Frontal cortex (tissue), 1 donor: ENCODE results near the gene PASK. TPM values are rescaled to one million over a fixed set of nuclear protein-coding genes. Genes with fewer than 3 reads are reported as not detected.

ENCODE experiments used
- small RNA-seq: library from RNA; depleted of rRNA; stranded (forward); fragments of <200 nt; gene quantifications from one replicate; pipeline ENCODE3, GENCODE V24; 2014
- total RNA-seq: library from RNA; depleted of rRNA; stranded (reverse); fragments of >200 nt; gene quantifications from one replicate; pipeline ENCODE4 v1.2.3, GENCODE V29; 2014

PASK gene
- total RNA-seq, 1 donor from 2014 or later = 15.1 TPM

Small RNA genes lying within 50 kb of the gene (small RNA-seq; reads per million reads assigned to genes)
- gene AC005237.2 = not detected

Other genes with a start within 250 kb of the PASK start
- not detected for gene CROCC2, start 243.1 kb downstream of the PASK start, total RNA-seq
- gene SNED1, start 150.9 kb downstream of the PASK start, total RNA-seq = 4.5 TPM
- gene MTERF4, start 47.2 kb downstream of the PASK start, total RNA-seq = 32.6 TPM
- gene PPP1R7, start 995 bp upstream of the PASK start, total RNA-seq = 48.9 TPM
- 0.41 TPM for gene ANO7, start 39.2 kb upstream of the PASK start, total RNA-seq
- gene HDLBP, start 166.2 kb upstream of the PASK start, total RNA-seq = 159 TPM
- 207 TPM for gene SEPTIN2, start 166.5 kb upstream of the PASK start, total RNA-seq
- 37.1 TPM for gene FARP2, start 206.8 kb upstream of the PASK start, total RNA-seq